ENCODE measurements around the gene ZBTB8B.

The ZBTB8B gene

DNA sequence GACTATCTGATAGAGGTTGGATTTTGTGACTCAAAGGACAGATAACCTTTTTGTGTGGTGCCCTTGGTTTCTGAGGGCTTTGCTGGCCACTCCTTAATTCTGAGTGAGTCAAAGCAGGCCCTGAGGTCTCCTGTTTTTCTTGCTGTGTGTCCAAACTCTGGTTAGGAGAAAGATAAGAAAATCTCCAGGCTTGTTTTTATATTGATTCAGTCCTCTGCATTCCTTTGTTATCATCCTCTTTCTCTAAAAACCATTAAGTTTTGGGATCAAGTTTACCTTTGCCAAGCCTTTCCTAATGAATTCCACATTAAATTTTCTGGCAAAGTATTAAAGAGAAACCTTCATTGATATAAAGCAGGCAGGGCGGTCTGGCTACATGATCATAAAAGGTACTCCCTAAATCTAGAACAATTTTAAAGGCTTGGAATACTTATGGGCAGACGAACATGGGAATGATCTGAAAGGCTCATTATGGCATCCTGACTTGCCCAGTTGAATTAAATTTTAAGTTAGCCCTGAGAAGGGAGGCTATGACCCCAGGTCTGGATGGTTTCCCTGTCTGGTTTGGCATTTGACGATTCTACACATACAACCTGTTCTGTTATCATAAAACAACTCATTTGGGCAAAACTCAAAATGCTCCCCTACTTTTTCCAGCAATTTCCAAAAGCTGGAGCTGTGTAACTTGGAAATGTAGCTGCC lies 20.8 kb downstream of the ZBTB8B start:
- Mint-ChIP-seq H3K27me3 (peaks cover 15% of the 10 kb centered on the region), H3K9me3 (no peaks in the 10 kb centered on the region), H3K27ac (no peak overlapping the region), H3K4me3 (no peak overlapping the region), H3K4me1 (ENCODE audit: low read depth) (no peaks in the 10 kb centered on the region), H3K36me3 (ENCODE audit: low read depth) (no peaks in the 10 kb centered on the region)

DNA sequence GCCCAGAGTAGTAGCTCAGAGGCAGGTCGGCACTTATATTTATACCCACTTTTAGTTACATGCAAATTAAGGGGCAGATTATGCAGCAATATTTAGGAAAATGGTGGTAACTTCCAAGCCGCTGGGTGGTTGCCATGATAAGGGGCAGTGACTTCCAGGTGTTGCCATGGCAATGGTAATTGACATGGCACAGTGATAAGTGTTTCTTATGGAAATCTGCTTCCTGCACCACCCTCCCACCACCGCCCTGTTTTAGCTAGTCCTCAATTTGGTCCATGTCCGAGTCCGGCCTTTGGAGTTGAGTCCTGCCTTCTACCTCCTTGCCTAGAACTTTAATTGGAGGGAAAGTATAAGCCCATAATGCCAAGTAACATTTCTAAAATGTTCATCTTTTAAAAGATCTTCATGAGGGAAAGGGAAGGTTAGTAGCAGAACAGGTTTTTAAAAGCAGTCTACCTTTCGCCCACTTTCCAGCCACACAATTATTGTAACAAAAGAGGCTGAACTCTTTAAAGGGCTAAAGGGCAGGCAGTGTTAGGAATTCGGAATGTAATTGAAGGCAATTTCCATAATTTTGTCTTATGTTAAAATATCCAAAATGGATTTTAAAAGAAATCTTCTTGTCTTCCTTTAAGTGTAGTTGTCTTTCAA lies 21.7 kb downstream of the ZBTB8B start:
- no peaks in the 10 kb centered on the region for H3K36me3 Mint-ChIP-seq (ENCODE audit: low read depth)

DNA sequence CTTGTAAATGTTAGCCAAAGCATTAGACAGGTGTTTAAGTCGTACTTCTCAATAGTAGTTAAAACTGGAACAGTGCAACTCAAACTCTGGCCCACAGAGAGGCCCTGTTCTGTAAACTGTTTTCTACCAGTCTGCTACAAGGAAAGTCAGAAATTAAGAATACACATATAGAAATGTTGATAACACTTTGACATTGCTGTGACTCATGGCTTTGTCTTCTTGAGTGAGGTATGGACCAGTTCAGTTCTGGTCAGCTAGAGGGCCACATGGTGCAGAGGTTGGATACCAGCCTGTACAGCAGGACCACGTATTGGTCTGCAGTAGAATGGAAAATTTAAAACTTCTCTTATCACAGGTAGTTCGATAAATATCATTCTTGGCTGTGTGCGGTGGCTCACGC lies 22.3 kb downstream of the ZBTB8B start:
- Mint-ChIP-seq H3K4me3 (no peak overlapping the region), H3K27ac (no peak overlapping the region), H3K4me1 (ENCODE audit: low read depth) (no peaks in the 10 kb centered on the region), H3K9me3 (no peaks in the 10 kb centered on the region), H3K27me3 (peaks cover 15% of the 10 kb centered on the region), H3K36me3 (ENCODE audit: low read depth) (no peaks in the 10 kb centered on the region)

More for the DNA sequence above, 21.7 kb downstream of the ZBTB8B start:
- H3K9me3 Mint-ChIP-seq, result no peaks in the 10 kb centered on the region
- H3K27me3 Mint-ChIP-seq, result peaks cover 15% of the 10 kb centered on the region
- H3K4me1 Mint-ChIP-seq (ENCODE audit: low read depth), result no peaks in the 10 kb centered on the region
- H3K27ac Mint-ChIP-seq, result no peak overlapping the region
- no peak overlapping the region for H3K4me3 Mint-ChIP-seq

DNA sequence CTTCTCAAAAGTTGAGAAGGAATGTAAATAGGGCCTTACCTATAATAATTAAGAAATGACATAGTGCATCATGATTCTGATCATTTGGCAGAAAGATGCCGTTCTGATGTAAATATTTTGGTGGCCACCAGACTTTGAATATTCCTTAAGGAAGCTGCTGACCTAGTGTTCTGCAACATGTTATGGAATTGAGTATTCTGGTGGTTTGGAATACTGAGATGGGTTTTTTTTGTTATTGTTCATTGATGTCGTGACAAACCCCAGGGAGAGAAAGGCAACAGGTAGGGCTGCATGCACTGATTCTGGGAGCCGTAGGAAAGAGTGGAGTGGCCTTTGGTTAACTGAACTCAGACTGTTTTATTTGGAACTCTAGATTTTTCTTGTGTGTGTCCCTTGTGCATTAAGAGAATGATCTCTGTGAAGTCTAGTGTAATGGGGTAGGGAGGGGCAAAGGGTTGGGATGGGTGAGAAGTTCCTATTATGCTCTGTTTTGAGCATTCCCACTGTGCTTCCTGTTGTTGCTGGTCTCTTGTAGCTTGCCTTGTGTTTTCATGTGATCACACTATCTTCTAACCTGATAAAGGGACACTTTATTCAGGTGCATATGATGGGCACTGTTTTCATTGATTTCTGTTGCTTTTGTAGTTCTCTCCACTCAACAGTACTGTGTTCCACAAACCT lies 25.0 kb downstream of the ZBTB8B start:
- no peaks in the 10 kb centered on the region for H3K36me3 Mint-ChIP-seq (ENCODE audit: low read depth)
- no peaks in the 10 kb centered on the region for H3K9me3 Mint-ChIP-seq
- peaks cover 18% of the 10 kb centered on the region for H3K27me3 Mint-ChIP-seq
- H3K4me3 Mint-ChIP-seq, result no peak overlapping the region
- H3K4me1 Mint-ChIP-seq (ENCODE audit: low read depth), result no peaks in the 10 kb centered on the region
- no peak overlapping the region for H3K27ac Mint-ChIP-seq

GRCh38 chr1:32491386-32491785 lies 26.5 kb downstream of the ZBTB8B start:
- Mint-ChIP-seq H3K9me3 (no peaks in the 10 kb centered on the region), H3K4me1 (ENCODE audit: low read depth) (no peaks in the 10 kb centered on the region), H3K4me3 (no peak overlapping the region), H3K27ac (no peak overlapping the region), H3K36me3 (ENCODE audit: low read depth) (no peaks in the 10 kb centered on the region), H3K27me3 (peaks cover 20% of the 10 kb centered on the region)

DNA sequence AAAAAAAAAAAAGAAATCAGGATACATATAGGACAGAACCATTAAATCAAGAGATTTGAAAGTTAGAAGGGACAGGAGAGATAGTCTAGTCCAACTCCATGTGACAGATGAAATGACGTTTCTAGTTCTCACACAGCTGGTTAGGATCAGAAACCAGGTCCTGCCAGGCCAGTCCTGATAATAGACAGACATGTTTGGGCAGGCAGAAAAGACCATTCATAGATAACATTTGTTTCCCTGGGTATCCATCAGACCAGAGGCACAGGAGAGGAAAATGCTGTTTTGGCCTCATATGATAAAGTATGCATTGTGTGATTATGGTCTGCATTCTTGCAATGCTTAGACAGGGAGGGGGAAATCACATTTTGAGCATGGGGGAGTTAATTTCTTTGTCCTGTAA lies 29.3 kb downstream of the ZBTB8B start:
- no peaks in the 10 kb centered on the region for H3K9me3 Mint-ChIP-seq
- H3K4me1 Mint-ChIP-seq (ENCODE audit: low read depth), result no peaks in the 10 kb centered on the region
- no peak overlapping the region for H3K4me3 Mint-ChIP-seq
- no peaks in the 10 kb centered on the region for H3K36me3 Mint-ChIP-seq (ENCODE audit: low read depth)
- H3K27ac Mint-ChIP-seq, result no peak overlapping the region
- peaks cover 28% of the 10 kb centered on the region for H3K27me3 Mint-ChIP-seq

- H3K4me1 Mint-ChIP-seq (ENCODE audit: low read depth), result peaks cover 1% of the 10 kb centered on the region
- peaks cover 34% of the 10 kb centered on the region for H3K27me3 Mint-ChIP-seq
- H3K9me3 Mint-ChIP-seq, result no peaks in the 10 kb centered on the region
- H3K36me3 Mint-ChIP-seq (ENCODE audit: low read depth), result no peaks in the 10 kb centered on the region
- H3K27ac Mint-ChIP-seq, result no peak overlapping the region
- H3K4me3 Mint-ChIP-seq, result no peak overlapping the region
Measured at GRCh38 chr1:32494711-32495337, 30.0 kb downstream of the ZBTB8B start.

- Mint-ChIP-seq H3K36me3 (ENCODE audit: low read depth) (no peaks in the 10 kb centered on the region), H3K4me3 (no peak overlapping the region), H3K27ac (no peak overlapping the region), H3K27me3 (peaks cover 40% of the 10 kb centered on the region), H3K9me3 (no peaks in the 10 kb centered on the region), H3K4me1 (ENCODE audit: low read depth) (peaks cover 7% of the 10 kb centered on the region)
Measured at GRCh38 chr1:32496127-32496526, 31.3 kb downstream of the ZBTB8B start.

GRCh38 chr1:32498751-32499150 lies 33.9 kb downstream of the ZBTB8B start:
- Mint-ChIP-seq H3K36me3 (ENCODE audit: low read depth) (no peaks in the 10 kb centered on the region), H3K4me3 (no peak overlapping the region), H3K27me3 (peaks cover 51% of the 10 kb centered on the region), H3K9me3 (no peaks in the 10 kb centered on the region), H3K4me1 (ENCODE audit: low read depth) (peaks cover 8% of the 10 kb centered on the region), H3K27ac (no peak overlapping the region)

DNA sequence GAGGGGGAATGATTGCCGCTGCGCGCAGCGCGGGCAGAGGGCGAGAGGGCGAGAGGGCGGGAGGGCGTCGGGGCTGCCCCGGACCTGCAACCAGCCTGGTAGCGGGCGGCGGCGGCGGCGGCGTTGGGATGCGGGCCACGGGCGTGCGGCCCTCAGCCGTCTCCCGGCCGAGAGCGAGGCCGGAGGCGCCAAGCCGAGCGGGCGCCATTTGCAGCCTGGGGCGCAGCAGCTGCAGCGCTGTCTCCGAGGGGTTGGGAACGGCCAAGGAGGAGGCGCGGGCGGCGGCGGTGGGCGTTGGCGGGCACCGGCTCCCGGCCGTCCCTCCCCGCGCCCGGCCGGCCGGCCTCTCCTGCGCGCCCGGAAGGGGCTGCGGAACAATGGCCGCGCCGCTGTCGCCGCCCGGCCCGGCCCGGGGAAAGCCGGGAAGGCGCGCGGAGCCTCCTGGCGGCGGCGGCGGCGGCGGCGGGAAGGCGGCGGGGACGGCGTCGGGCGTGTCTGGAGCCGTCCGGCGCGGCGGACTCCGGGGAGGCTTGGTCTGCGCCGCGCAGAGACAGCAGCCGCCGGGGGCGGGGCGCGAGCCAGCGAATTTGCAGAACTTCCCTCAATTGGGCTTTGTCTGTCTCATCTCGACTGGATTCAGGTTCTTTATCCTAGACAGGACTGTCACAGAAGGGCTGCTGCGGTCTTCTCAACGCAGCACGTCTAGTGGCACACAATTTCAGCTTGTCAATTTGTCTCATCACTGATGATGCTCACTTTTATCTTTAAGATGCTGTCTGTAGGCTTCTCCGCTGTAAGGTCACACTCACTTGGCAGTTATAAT lies 35.7 kb downstream of the ZBTB8B start:
- H3K9me3 Mint-ChIP-seq, result no peaks in the 10 kb centered on the region
- peaks cover 8% of the 10 kb centered on the region for H3K4me1 Mint-ChIP-seq (ENCODE audit: low read depth)
- peaks cover 55% of the 10 kb centered on the region for H3K27me3 Mint-ChIP-seq
- H3K27ac Mint-ChIP-seq, result no peak overlapping the region
- H3K36me3 Mint-ChIP-seq (ENCODE audit: low read depth), result no peaks in the 10 kb centered on the region
- H3K4me3 Mint-ChIP-seq, result peak overlapping the region; percentile 79

DNA sequence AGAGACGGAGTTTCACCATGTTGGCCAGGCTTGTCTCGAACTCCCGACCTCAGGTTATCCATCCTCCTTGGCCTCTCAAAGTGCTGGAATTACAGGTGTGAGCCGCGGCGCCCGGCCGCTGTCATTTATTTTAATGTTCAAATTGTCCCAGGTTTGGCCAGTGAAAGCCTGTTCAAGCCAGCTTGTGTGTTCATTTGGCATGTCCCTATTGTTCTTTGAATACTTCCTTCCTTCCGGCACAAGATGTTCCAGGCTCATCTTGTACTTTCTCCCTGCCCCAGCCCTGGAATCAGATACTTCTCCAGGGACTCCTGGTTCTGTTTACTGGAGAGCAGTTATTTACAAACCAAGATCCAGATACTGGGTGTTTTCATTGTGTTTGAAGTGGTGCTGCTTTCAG lies 37.0 kb downstream of the ZBTB8B start:
- Mint-ChIP-seq H3K9me3 (no peaks in the 10 kb centered on the region), H3K4me3 (no peak overlapping the region), H3K27ac (no peak overlapping the region), H3K27me3 (peaks cover 54% of the 10 kb centered on the region), H3K36me3 (ENCODE audit: low read depth) (no peaks in the 10 kb centered on the region), H3K4me1 (ENCODE audit: low read depth) (peaks cover 8% of the 10 kb centered on the region)

GRCh38 chr1:32503153-32503552 lies 38.3 kb downstream of the ZBTB8B start:
- Mint-ChIP-seq H3K27ac (no peak overlapping the region), H3K27me3 (peaks cover 45% of the 10 kb centered on the region), H3K4me1 (ENCODE audit: low read depth) (peaks cover 8% of the 10 kb centered on the region), H3K4me3 (no peak overlapping the region), H3K9me3 (no peaks in the 10 kb centered on the region), H3K36me3 (ENCODE audit: low read depth) (no peaks in the 10 kb centered on the region)

DNA sequence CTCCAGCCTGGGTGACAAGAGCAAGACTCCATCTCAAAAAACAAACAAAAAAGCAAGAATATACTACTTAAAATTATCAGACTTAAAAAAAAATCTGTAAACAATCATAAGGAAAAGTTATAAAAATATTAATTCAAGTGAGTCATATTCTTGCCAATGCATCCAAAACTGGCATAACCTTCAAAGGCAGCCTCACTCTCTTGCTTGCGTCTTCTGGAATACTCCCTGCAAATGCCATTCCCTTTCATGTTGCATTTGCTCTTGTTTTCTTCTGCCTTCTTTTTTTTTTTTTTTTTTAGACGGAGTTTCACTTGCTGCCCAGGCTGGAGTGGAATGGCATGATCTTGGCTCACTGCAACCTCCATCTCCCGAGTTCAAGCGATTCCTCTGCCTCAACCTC lies 42.1 kb downstream of the ZBTB8B start:
- H3K27ac Mint-ChIP-seq, result no peak overlapping the region
- peaks cover 26% of the 10 kb centered on the region for H3K27me3 Mint-ChIP-seq
- no peaks in the 10 kb centered on the region for H3K36me3 Mint-ChIP-seq (ENCODE audit: low read depth)
- H3K4me1 Mint-ChIP-seq (ENCODE audit: low read depth), result no peaks in the 10 kb centered on the region
- no peaks in the 10 kb centered on the region for H3K9me3 Mint-ChIP-seq
- no peak overlapping the region for H3K4me3 Mint-ChIP-seq

- Mint-ChIP-seq H3K4me3 (no peak overlapping the region), H3K27me3 (peaks cover 25% of the 10 kb centered on the region), H3K36me3 (ENCODE audit: low read depth) (no peaks in the 10 kb centered on the region), H3K4me1 (ENCODE audit: low read depth) (no peaks in the 10 kb centered on the region), H3K9me3 (no peaks in the 10 kb centered on the region), H3K27ac (no peak overlapping the region)
Measured at GRCh38 chr1:32508761-32509160, 43.9 kb downstream of the ZBTB8B start.

All from stimulated activated naive CD8-positive, alpha-beta T cell treated with anti-CD3 and anti-CD28 coated beads, Interleukin-15, Interleukin-2, amounts not matched to agents 100 ng/mL and 50 ng/mL, for 24 hours (primary cell).